HCT116 (cell line): ENCODE results near the gene PAQR4. TPM values are rescaled to one million over a fixed set of nuclear protein-coding genes. Genes with fewer than 3 reads are reported as not detected.

ENCODE experiments used
- ATAC-seq: fragments of 200-7000 bp; cut with Tn5 transposase; 2 replicates; pipeline ENCODE4 v1.9.1; 2020; ENCODE audit warnings: mild to moderate bottlenecking, moderate library complexity
- BruUV-seq: library from RNA; stranded (reverse); fragments of 400-500 nt; replicated peaks from 2 replicates; lab custom pipeline; 2021; lab: Mats Ljungman, UMichigan
- CTCF ChIA-PET: fragments of 300-600 bp; sonication (Branson Sonifier 250); formaldehyde crosslinking; loops from one replicate; lab custom pipeline; 2021; ENCODE audit warnings: antibody characterized with exemption; lab: Charles Lee
- POLR2A ChIA-PET: fragments of 300-600, 350-600 bp; sonication (Branson Sonifier 250); formaldehyde crosslinking; loops from one replicate; lab custom pipeline; 2021; ENCODE audit warnings: antibody characterized with exemption; lab: Charles Lee
- RAD21 ChIA-PET, 2 experiments: fragments of 300-600 bp; sonication (Branson Sonifier 250); formaldehyde crosslinking; loops; one replicate each; lab custom pipeline; 2023; ENCODE audit warnings: low total read pairs in 2 of 2; ENCODE audit not compliant: uncharacterized antibody in 2 of 2, unreplicated experiment in 2 of 2, low non-redundant PET in 1 of 2; lab: Charles Lee
- DNase-seq: peaks from one replicate; pipeline ENCODE4 v3.0.0-alpha.2; 2010; ENCODE audit warnings: low read depth, low spot score
- H2AFZ ChIP-seq: fragments of 200-600 bp; shearing (Covaris generic), sonication (generic); 2 replicates; pipeline ENCODE4 v1.6.1; 2017; ENCODE audit warnings: low read depth, mixed run types, mixed read lengths, antibody characterized with exemption, low read length; ENCODE audit not compliant: poor library complexity, severe bottlenecking
- H3K27ac ChIP-seq: 2 replicates; pipeline ENCODE4 v1.5.1; 2012; ENCODE audit warnings: low read depth, low read length
- H3K27me3 ChIP-seq: fragments of 200-600 bp; sonication (generic); 2 replicates; pipeline ENCODE4 v1.6.1; 2016; ENCODE audit warnings: mixed run types, low read length, mixed read lengths; ENCODE audit not compliant: insufficient read depth
- H3K36me3 ChIP-seq, 2 experiments: fragments of 200-500 bp in 1 of 2; fragments of 200-600 bp in 1 of 2; sonication (Bioruptor generic) in 1 of 2; sonication (generic) in 1 of 2; 2 replicates each; pipeline versions ENCODE4 v1.5.1 to v1.6.1; 2014 to 2016; ENCODE audit warnings: low read length in 2 of 2, inconsistent platforms in 1 of 2, mixed read lengths in 1 of 2, mixed run types in 1 of 2; ENCODE audit not compliant: insufficient read depth in 2 of 2, control insufficient read depth in 1 of 2
- H3K4me1 ChIP-seq, 2 experiments: fragments of 200-600 bp in 1 of 2; sonication (generic) in 1 of 2; 2 replicates each; pipeline versions ENCODE4 v1.5.1 to v1.6.1; 2012 to 2017; ENCODE audit warnings: low read length in 2 of 2, inconsistent platforms in 1 of 2, mild to moderate bottlenecking in 1 of 2, mixed read lengths in 1 of 2, mixed run types in 1 of 2, moderate library complexity in 1 of 2; ENCODE audit not compliant: insufficient read depth in 2 of 2, control insufficient read depth in 1 of 2
- H3K4me2 ChIP-seq: fragments of 200-600 bp; sonication (generic); 2 replicates; pipeline ENCODE4 v1.6.1; 2017; ENCODE audit warnings: mixed run types, low read length, mixed read lengths
- H3K4me3 ChIP-seq, 2 experiments: fragments of 200-600 bp in 1 of 2; sonication (generic) in 1 of 2; replicated peaks in 1 of 2; 2 replicates each; pipeline ENCODE4 v1.5.1; 2011 to 2016; ENCODE audit warnings: low read length in 2 of 2, control low read depth in 1 of 2, low read depth in 1 of 2, mild to moderate bottlenecking in 1 of 2, mixed read lengths in 1 of 2, mixed run types in 1 of 2
- H3K79me2 ChIP-seq: fragments of 200-600 bp; sonication (generic); 2 replicates; pipeline ENCODE4 v1.6.1; 2017; ENCODE audit warnings: mild to moderate bottlenecking, mixed run types, low read length, moderate library complexity, mixed read lengths; ENCODE audit not compliant: insufficient read depth
- H3K9ac ChIP-seq: fragments of 200-600 bp; sonication (generic); 2 replicates; pipeline ENCODE4 v1.6.1; 2016; ENCODE audit warnings: low read length, mixed read lengths
- H3K9me2 ChIP-seq: fragments of 200-600 bp; sonication (generic), shearing (Covaris generic); 2 replicates; pipeline ENCODE4 v1.6.1; 2017; ENCODE audit warnings: mixed run types, mild to moderate bottlenecking, moderate library complexity; ENCODE audit not compliant: insufficient read depth
- H3K9me3 ChIP-seq, 2 experiments: fragments of 200-500 bp in 1 of 2; fragments of 200-600 bp in 1 of 2; sonication (Bioruptor generic) in 1 of 2; sonication (generic) in 1 of 2; 2 replicates each; pipeline ENCODE4 v1.6.1; 2014 to 2017; ENCODE audit warnings: low read length in 2 of 2, mixed read lengths in 2 of 2, inconsistent platforms in 1 of 2, low read depth in 1 of 2, mild to moderate bottlenecking in 1 of 2, mixed run types in 1 of 2, moderate library complexity in 1 of 2; ENCODE audit not compliant: control insufficient read depth in 1 of 2, insufficient read depth in 1 of 2
- H4K20me1 ChIP-seq: fragments of 200-600 bp; sonication (generic), shearing (Covaris generic); 2 replicates; pipeline ENCODE4 v1.6.1; 2017; ENCODE audit warnings: mixed run types, mild to moderate bottlenecking, moderate library complexity; ENCODE audit not compliant: insufficient read depth
- CBX3 ChIP-seq: IDR thresholded peaks from 2 replicates; pipeline ENCODE4 v1.6.1; 2012; ENCODE audit warnings: low read depth
- ELF1 ChIP-seq: IDR thresholded peaks from 2 replicates; pipeline ENCODE4 v1.6.1; 2012; ENCODE audit warnings: low read depth, borderline replicate concordance
- EZH2 ChIP-seq: fragments of 200-600 bp; sonication (generic); IDR thresholded peaks from 2 replicates; pipeline ENCODE4 v1.6.1; 2017; ENCODE audit warnings: antibody characterized with exemption, mixed run types
- EZH2phosphoT487 ChIP-seq: fragments of 200-600 bp; IDR thresholded peaks from 2 replicates; pipeline ENCODE4 v1.6.1; 2018; ENCODE audit warnings: antibody characterized with exemption, borderline replicate concordance
- FOSL1 ChIP-seq: IDR thresholded peaks from 2 replicates; pipeline ENCODE4 v1.6.1; 2012; ENCODE audit warnings: low read depth
- JUND ChIP-seq: IDR thresholded peaks from 2 replicates; pipeline ENCODE4 v1.6.1; 2012
- POLR2A ChIP-seq: IDR thresholded peaks from 2 replicates; pipeline ENCODE4 v1.7.0; 2011; ENCODE audit warnings: borderline replicate concordance; ENCODE audit not compliant: insufficient read depth, insufficient read length; ENCODE audit errors: extremely low read depth
- POLR2AphosphoS5 ChIP-seq: IDR thresholded peaks from 2 replicates; pipeline ENCODE4 v1.6.1; 2011; ENCODE audit warnings: mild to moderate bottlenecking, low read depth, low read length, moderate library complexity
- RAD21 ChIP-seq: IDR thresholded peaks from 2 replicates; pipeline ENCODE4 v1.6.1; 2012; ENCODE audit warnings: low read depth, mild to moderate bottlenecking
- REST ChIP-seq: IDR thresholded peaks from 2 replicates; pipeline ENCODE4 v1.6.1; 2012; ENCODE audit warnings: low read depth
- SIN3A ChIP-seq: IDR thresholded peaks from 2 replicates; pipeline ENCODE4 v1.6.1; 2012; ENCODE audit warnings: low read depth
- SP1 ChIP-seq: IDR thresholded peaks from 2 replicates; pipeline ENCODE4 v1.6.1; 2012; ENCODE audit warnings: low read depth
- SRF ChIP-seq: IDR thresholded peaks from 2 replicates; pipeline ENCODE4 v1.6.1; 2012; ENCODE audit warnings: low read depth
- TCF7L2 ChIP-seq: IDR thresholded peaks from 2 replicates; pipeline ENCODE4 v1.7.0; 2011; ENCODE audit warnings: borderline replicate concordance, inconsistent platforms; ENCODE audit not compliant: insufficient read depth, insufficient read length; ENCODE audit errors: extremely low read depth
- YY1 ChIP-seq: IDR thresholded peaks from 2 replicates; pipeline ENCODE4 v1.6.1; 2011; ENCODE audit warnings: low read length, low read depth, moderate library complexity, mild to moderate bottlenecking; ENCODE audit not compliant: insufficient replicate concordance; ENCODE audit errors: extremely low read depth
- ZFX ChIP-seq: fragments of 450-650 bp; IDR thresholded peaks from 2 replicates; pipeline ENCODE4 v1.6.1; 2017
- intact Hi-C: fragments of 100-400 bp; cut with micrococcal nuclease; formaldehyde crosslinking; loops from 2 replicates; pipeline ENCODE4 v1.10.0; 2022
- total RNA-seq: library from RNA; stranded (reverse); gene quantifications from one replicate; pipeline ENCODE4 v1.2.1, GENCODE V29; 2021; ENCODE audit not compliant: unreplicated experiment
- TF ChIP-seq, protein P1 (sequence below): IDR thresholded peaks from 2 replicates; pipeline ENCODE4 v1.6.1; 2011; ENCODE audit warnings: mild to moderate bottlenecking, low read length, moderate library complexity; ENCODE audit not compliant: insufficient replicate concordance; ENCODE audit errors: extremely low read depth

The PAQR4 gene
- total RNA-seq, 1 experiment from 2014 or later: 45.6 TPM

DNA sequence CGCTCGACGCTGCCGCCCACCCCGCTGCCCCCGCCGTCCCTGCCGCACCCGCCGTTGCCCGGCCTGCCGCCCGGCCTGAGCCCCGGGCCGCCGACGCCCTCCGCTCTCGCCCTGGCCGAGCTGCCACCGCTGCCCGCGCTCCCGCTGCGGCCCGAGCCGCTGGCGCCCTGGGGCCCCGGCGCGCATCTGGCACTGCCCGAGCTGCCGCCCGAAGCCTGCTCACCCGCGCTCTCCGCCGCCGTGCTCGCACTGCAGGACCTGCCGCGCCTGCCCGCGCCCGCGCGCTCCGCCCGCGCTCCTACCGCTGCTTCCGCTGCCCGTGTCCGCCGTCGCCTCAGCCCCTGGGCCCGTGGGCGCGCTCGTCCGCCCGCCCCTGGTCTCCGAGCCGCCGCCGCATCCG, 35.2 kb downstream of the PAQR4 start (continued):
- no peak for TF ChIP-seq YY1
- TF ChIP-seq ZFX: no peak
- no peak for TF ChIP-seq REST
- TF ChIP-seq, protein P1, sequence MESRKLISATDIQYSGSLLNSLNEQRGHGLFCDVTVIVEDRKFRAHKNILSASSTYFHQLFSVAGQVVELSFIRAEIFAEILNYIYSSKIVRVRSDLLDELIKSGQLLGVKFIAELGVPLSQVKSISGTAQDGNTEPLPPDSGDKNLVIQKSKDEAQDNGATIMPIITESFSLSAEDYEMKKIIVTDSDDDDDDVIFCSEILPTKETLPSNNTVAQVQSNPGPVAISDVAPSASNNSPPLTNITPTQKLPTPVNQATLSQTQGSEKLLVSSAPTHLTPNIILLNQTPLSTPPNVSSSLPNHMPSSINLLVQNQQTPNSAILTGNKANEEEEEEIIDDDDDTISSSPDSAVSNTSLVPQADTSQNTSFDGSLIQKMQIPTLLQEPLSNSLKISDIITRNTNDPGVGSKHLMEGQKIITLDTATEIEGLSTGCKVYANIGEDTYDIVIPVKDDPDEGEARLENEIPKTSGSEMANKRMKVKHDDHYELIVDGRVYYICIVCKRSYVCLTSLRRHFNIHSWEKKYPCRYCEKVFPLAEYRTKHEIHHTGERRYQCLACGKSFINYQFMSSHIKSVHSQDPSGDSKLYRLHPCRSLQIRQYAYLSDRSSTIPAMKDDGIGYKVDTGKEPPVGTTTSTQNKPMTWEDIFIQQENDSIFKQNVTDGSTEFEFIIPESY: no peak
- no peak for TF ChIP-seq FOSL1
- no peak for TF ChIP-seq ELF1

- no peaks in the 10 kb centered on the region for H4K20me1 ChIP-seq
- H3K27ac ChIP-seq: no peak overlapping the region
- H3K9me3 ChIP-seq: no peaks in the 10 kb centered on the region
- no TSS peak for BruUV-seq
- no peaks in the 10 kb centered on the region for H3K36me3 ChIP-seq
- peak overlapping the region; percentile 49 to 60 for H3K4me3 ChIP-seq
- no peaks in the 10 kb centered on the region for H3K79me2 ChIP-seq
- H3K4me2 ChIP-seq: peak overlapping the region; percentile 93
- peaks cover 34 to 58% of the 10 kb centered on the region in 2 experiments for H3K4me1 ChIP-seq
- no peak for ATAC-seq
- intact Hi-C loops: loop anchor here (2.0 kb wide), 1 partner anchor 20 kb away; the partner anchor contains the start of gene THOC6
- H3K9ac ChIP-seq: peak overlapping the region; percentile 63
- no peaks in the 10 kb centered on the region for H3K27me3 ChIP-seq
- no peak for DNase-seq
- ChIA-PET RAD21 (interaction anchor here in 1 of 2 experiments (1.4 kb wide), 1 partner anchor 23 kb away, joined by 7 read pairs; no protein-coding TSS in a partner anchor), CTCF (interaction anchor here (2.5 to 3.0 kb wide), 2 partner anchors 23 to 27 kb away, joined by 12 to 29 read pairs; no protein-coding TSS in a partner anchor), POLR2A (interaction anchor here (11.4 kb wide), 1 partner anchor 17 kb away, joined by 188 read pairs; the partner anchor contains the start of genes CLDN6, HCFC1R1, THOC6 and TNFRSF12A)
- peak overlapping the region; percentile 48 for H2AFZ ChIP-seq
- H3K9me2 ChIP-seq: no peaks in the 10 kb centered on the region
- TF ChIP-seq EZH2phosphoT487 (no peak), CBX3 (no peak), RAD21 (no peak), POLR2AphosphoS5 (no peak), SRF (no peak), SIN3A (no peak), POLR2A (no peak), TCF7L2 (no peak), SP1 (no peak), JUND (no peak), YY1 (no peak), EZH2 (no peak)
- TF ChIP-seq, protein P1: no peak
Observed at GRCh38 chr16:3004781-3005284, 35.7 kb downstream of the PAQR4 start.
